Stimulated activated CD8-positive, alpha-beta memory T cell treated with anti-CD3 and anti-CD28 coated beads, Interleukin-12 subunit alpha, Interleukin-12 subunit beta, amount 100 ng/mL, for 4 hours (primary cell): Measurements from ENCODE around the gene NXPH2.
"Not testable (repeated sequence)": the region's sequence is repeated elsewhere in the genome, so short reads cannot be mapped to it uniquely, and the experiment has no call there.

ENCODE experiments used
- DNase-seq: peaks from one replicate; pipeline ENCODE4 v3.0.0-alpha.2; 2020; ENCODE audit warnings: low read depth

The NXPH2 gene

DNA sequence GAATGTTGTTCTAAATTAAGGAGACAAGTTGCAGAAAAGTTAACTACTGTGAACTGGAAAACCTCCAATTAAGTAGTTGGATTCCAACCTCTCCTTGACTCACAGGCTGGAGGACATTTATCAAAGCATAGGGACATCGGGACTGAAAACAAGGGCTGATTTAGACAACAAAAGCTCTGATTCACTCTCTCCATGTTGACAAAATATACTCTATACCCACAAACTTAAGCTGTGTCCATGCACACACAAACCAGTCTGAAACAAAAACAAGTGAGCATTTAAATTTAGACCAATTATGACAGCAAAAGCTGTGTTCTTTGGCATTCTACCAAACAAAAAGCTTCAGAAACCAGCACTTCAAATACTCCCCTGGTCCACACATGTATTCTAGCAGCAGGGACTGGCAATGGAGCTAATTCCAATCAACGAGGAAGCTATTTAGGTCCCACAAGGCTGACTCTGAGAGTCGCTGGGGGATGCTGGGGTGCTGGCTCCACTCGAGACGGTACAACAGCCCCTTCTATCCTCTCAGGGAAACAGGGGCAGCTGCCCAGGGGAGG lies 71.4 kb downstream of the NXPH2 start:
- DNase-seq: no peak

DNA sequence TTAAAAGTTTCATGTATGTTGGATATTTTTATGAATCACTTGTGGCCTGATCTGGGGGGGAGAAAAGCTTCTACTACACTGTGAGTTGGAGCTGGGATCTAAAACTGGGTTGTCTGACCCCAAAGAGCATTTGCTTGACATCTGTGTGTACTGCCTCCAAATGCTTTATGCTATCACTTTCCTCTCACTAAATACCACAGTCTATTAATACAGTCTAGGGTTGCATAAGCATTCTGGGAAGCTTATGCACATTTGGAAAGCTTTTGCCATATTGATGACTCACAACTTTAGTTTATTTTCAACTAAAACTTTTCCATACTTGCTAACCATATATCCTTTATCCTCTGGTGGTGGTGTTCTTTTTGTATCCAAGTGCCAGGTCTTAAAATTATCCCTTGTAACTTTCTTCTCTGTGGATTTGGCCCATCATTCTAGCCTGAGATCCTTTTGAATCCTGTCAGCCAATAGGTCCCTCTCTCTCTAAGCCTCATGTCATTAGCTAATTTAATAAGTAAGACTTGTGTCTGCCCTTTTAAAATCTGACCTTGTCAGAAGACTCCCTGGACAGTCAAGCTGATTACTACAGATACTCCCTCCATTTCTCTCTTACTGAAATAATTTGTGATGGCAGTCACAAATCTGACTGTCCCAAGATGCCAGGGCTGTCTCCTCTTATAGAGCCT lies 72.7 kb downstream of the NXPH2 start:
- no peak for DNase-seq

- no peak for DNase-seq
These were observed 76.9 kb downstream of the NXPH2 start for GRCh38 chr2:138703242-138703641.

- no peak for DNase-seq
These were observed 79.5 kb downstream of the NXPH2 start for GRCh38 chr2:138700716-138701115.

DNA sequence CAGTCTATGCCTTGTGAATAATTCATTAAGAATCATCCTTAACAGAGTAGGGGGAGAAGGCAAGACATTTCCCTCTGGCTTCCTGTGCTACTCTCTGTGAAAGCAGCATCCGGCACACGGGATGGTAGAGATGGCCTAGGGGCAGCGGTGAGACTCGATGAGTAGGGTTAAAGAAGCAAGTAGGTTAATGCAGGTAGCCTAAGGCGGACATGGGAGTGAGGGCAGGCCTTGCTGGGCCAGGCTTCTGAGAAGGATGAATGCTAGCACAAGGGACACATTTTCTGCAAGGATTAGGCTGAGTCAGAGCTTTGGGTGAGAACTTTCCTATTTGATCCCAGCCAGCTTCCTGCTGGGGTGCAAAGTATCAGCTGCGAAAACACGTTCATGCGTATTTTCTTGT lies 80.8 kb downstream of the NXPH2 start:
- no peak for DNase-seq

DNA sequence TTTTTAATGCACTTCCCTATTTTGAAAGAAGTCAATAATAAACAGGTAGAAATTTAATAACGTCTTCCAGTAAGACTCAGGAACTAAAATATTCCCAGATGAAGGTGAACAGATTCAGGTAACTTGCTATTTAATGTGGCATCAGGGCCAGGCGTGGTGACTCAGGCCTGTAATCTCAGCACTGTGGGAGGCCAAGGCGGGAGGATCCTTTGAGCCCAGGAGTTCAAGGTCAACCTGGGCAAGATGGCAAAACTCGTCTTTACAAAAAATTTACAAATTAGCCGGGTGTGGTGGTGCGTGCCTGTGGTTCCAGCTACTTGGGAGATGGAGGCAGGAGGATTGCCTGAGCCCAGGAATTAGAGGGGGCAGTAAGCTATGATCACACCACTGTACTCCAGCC lies 81.8 kb downstream of the NXPH2 start:
- no peak for DNase-seq

- DNase-seq: no peak
These were observed 88.5 kb downstream of the NXPH2 start for GRCh38 chr2:138691667-138692066.

GRCh38 chr2:138689705-138690104 lies 90.5 kb downstream of the NXPH2 start:
- DNase-seq: no peak

DNA sequence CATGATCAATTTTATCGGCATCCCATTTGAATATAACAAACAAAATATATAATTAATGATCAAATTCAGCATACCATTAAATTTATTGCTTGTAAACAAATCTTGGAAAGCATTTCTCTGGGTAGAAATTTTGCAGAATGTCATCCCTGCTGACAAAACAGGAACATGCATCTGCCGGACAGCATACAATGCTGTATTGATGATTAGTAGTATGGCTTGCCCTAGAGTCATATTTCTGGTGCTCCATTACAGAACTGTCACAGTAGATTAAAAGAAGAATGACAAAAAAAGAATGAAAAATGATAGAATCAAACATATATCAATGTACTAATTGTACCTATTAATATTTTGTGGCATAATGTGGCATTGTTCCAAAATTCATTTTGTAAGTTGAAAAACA lies 98.0 kb downstream of the NXPH2 start:
- DNase-seq: no peak

GRCh38 chr2:138677221-138677620 lies 103.0 kb downstream of the NXPH2 start:
- DNase-seq: no peak

DNA sequence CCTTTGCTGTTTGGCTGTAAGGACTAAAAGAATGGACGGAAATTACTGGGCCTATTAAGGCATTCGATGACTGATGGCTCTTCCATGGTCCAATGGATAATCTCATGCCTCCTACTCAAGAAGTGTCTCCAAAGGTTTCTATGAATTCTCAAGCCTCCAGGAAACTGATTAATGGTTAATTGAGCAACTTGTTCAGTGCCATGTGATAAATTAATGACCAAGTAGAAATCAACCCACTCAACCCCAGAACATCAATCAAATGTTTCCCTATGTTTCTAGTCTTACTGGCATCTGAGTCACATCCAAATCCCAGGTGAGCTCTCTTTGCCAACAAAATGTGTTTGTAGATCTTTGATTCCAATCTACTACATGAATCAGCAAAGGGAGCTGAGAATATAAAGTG lies 103.6 kb downstream of the NXPH2 start:
- no peak for DNase-seq

GRCh38 chr2:138671566-138671965 lies 108.6 kb downstream of the NXPH2 start:
- no peak for DNase-seq

GRCh38 chr2:138670734-138671133 lies 109.5 kb downstream of the NXPH2 start:
- no peak for DNase-seq

DNA sequence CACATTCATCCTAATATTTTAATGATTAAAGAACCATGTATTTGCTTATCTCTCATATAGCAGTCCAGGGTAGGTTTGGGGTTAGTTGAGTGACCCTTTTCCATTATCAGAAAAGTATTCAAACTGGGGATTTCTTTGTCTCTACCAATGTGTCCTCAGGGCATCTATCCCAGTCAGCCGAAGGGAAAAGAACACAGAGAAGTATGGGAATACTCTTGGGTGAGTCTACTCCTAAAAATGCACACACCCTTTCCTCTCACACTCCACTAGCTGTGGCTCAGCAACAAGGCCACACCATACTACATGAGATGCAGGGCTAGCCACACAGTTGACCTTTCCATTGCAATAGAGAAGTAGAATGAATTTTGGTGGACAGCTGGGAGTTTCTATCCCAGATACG lies 114.3 kb downstream of the NXPH2 start:
- no peak for DNase-seq

DNA sequence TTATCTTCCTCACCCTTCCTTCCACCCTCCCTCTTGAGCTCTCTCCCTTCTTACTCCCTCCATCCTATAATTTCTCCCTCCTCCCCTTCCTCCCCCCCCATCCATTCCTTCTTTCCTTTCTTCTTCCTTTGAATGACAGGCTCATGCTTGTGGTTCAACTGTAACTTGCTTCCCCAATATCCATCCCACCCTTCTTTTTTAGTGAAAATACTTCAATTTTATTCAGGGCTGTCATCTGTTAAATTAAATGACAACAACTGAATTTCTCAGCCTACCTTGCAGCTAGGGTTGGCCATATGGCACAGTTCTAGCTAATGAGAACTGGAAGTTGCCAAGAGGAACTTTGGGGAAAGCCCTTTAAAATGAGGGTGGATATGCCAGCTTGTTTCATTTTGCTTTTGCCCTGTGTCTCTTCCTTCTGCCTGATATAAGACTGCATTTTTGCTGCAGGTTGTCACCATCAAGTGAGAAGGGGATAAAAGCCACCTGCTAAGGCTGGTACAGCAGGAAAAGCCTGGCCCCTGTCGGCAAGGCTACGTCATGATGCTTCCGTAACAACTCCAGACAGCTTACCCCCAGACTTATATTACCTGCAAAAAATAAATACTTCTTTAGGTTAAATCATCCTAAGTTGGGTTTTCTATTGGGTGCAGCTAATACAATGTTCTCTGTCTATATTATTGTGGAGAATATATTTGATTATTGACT lies 121.8 kb downstream of the NXPH2 start:
- DNase-seq: no peak

- no peak for DNase-seq
These were observed 126.0 kb downstream of the NXPH2 start for GRCh38 chr2:138654146-138654545.

- DNase-seq: no peak
These were observed 127.8 kb downstream of the NXPH2 start for GRCh38 chr2:138652378-138652777.

- DNase-seq: no peak
These were observed 130.6 kb downstream of the NXPH2 start for GRCh38 chr2:138649571-138649970.

- DNase-seq: no peak
These were observed 131.6 kb downstream of the NXPH2 start for GRCh38 chr2:138648606-138649005.

GRCh38 chr2:138644776-138645175 lies 135.4 kb downstream of the NXPH2 start:
- not testable (repeated sequence) for DNase-seq

- no peak for DNase-seq
These were observed 139.1 kb downstream of the NXPH2 start for GRCh38 chr2:138640921-138641676.

- no peak for DNase-seq
These were observed 142.5 kb downstream of the NXPH2 start for GRCh38 chr2:138637686-138638085.

DNA sequence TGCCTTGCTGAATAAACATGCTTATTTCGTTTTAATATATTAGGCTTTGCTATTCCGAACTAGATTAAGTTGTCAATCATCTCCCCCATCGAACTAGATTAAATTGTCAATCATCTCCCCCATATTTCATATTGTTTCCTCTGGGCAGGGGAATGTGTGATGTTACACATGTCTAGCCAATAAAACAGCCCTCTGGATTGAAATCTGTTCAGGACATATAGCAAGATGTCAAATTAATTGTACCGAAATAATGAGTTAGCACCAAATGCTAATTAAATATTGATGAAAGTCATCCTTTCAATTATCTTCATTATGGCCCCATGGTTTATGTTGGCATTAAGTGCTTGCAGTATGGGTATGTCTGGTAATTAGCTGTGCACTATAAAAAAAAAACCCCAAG lies 143.1 kb downstream of the NXPH2 start:
- no peak for DNase-seq
